Vagina (tissue), 2 donors: ENCODE data around the gene NTN3.

ENCODE experiments used
- POLR2AphosphoS5 ChIP-seq, 2 donors: sonication (generic); formaldehyde crosslinking; IDR thresholded peaks; one replicate each; pipeline ENCODE4 v1.9.0; 2017; ENCODE audit warnings: antibody characterized with exemption in 2 of 2, mild to moderate bottlenecking in 2 of 2, low read depth in 1 of 2; ENCODE audit not compliant: insufficient read depth in 1 of 2
- TF ChIP-seq, protein P1 (sequence below), 3 experiments: fragments of 450-650 bp in 2 of 3; fragments of 200-600 bp in 1 of 3; sonication (generic) in 1 of 3; IDR thresholded peaks; one replicate each; pipeline ENCODE4 v1.5.1; 2017 to 2019; ENCODE audit warnings: antibody characterized with exemption in 3 of 3, mild to moderate bottlenecking in 2 of 3, moderate library complexity in 2 of 3

DNA sequence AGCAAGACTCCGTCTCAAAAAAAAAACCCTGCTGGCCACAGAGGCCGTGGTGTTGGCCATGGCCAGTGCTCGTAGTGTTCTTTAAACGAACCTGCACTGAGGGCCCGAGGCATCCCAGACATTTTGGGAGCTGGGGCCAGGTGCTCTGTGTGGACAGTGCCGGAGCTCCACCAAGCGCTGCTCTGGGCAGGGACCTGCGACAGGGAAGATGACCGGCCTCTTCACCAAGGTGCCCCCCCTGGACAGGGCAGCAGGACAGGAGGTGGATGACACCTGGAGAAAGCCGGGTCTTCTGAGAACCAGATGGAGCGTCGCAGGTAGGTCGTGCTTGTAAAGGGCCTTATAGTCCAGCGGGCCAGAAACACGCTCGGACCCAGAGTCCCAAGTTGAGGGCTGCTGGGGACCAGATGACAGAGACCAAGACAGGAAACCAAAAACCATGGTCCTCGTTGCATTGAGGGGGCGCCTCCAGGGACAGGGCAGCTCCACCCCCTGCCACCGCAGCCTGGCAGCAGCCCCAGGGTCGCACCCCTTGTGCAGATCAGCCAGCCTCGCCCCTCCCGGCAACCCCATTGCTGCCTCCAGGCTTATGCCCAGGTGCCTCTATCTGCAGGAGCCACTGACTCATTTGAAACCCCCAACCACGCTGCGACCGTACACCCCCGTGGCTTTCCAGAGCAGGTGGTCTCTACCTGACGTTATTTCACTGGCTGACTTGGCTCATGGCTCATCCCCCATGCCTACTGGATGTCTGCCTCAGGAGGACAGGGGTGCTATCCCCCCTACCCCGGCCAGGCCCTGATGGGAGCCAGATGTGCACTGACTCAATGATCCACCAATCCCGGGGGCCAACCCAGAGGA lies 4.2 kb upstream of the NTN3 start:
- no peak for TF ChIP-seq POLR2AphosphoS5 (IDR thresholded peaks at IDR 0.05; ENCODE audit: insufficient read depth in 1 of 2, low read depth in 1 of 2)
- TF ChIP-seq, protein P1, sequence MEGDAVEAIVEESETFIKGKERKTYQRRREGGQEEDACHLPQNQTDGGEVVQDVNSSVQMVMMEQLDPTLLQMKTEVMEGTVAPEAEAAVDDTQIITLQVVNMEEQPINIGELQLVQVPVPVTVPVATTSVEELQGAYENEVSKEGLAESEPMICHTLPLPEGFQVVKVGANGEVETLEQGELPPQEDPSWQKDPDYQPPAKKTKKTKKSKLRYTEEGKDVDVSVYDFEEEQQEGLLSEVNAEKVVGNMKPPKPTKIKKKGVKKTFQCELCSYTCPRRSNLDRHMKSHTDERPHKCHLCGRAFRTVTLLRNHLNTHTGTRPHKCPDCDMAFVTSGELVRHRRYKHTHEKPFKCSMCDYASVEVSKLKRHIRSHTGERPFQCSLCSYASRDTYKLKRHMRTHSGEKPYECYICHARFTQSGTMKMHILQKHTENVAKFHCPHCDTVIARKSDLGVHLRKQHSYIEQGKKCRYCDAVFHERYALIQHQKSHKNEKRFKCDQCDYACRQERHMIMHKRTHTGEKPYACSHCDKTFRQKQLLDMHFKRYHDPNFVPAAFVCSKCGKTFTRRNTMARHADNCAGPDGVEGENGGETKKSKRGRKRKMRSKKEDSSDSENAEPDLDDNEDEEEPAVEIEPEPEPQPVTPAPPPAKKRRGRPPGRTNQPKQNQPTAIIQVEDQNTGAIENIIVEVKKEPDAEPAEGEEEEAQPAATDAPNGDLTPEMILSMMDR (IDR thresholded peaks at IDR 0.05), result no peak
